Natural killer cell (primary cell): ENCODE results near the gene SPATA24. TPM values are rescaled to one million over a fixed set of nuclear protein-coding genes. Genes with fewer than 3 reads are reported as not detected.

ENCODE experiments used
- ATAC-seq, 3 donors: fragments of 150-1000 bp in 2 of 3; fragments of 200-7000 bp in 1 of 3; cut with Tn5 transposase; 1 replicate in 1 of 3; 2 replicates in 2 of 3; pipeline ENCODE4 v1.10.0; 2021; ENCODE audit warnings: mild to moderate bottlenecking in 2 of 3, moderate library complexity in 2 of 3
- DNase-seq, 2 donors: peaks; one replicate each; pipeline versions ENCODE4 v3.0.0 to v3.0.0-alpha.2; 2013 to 2021; ENCODE audit warnings: mixed read lengths in 1 of 2
- H3K27ac ChIP-seq: one replicate; pipeline ENCODE4 v1.5.1; 2013; ENCODE audit warnings: mild to moderate bottlenecking, low read length
- H3K27me3 ChIP-seq: one replicate; pipeline ENCODE4 v1.6.1; 2013; ENCODE audit warnings: low read length; ENCODE audit not compliant: control insufficient read depth, insufficient read depth
- H3K36me3 ChIP-seq: one replicate; pipeline ENCODE4 v1.6.1; 2013; ENCODE audit warnings: low read length; ENCODE audit not compliant: control insufficient read depth, insufficient read depth
- H3K4me1 ChIP-seq: one replicate; pipeline ENCODE4 v1.6.1; 2013; ENCODE audit warnings: low read length; ENCODE audit not compliant: control insufficient read depth, insufficient read depth
- H3K4me3 ChIP-seq: one replicate; pipeline ENCODE4 v1.5.1; 2013; ENCODE audit warnings: low read length
- H3K9me3 ChIP-seq: one replicate; pipeline ENCODE4 v1.6.1; 2013; ENCODE audit warnings: low read length; ENCODE audit not compliant: control insufficient read depth, insufficient read depth
- H3K27ac Mint-ChIP-seq, 2 donors: one replicate each; pipeline ENCODE4 v1.8.0; 2022; ENCODE audit warnings: mild to moderate bottlenecking in 2 of 2, mixed read lengths in 2 of 2, moderate library complexity in 1 of 2
- H3K27me3 Mint-ChIP-seq, 2 donors: one replicate each; pipeline ENCODE4 v1.8.0; 2022; ENCODE audit warnings: low read depth in 2 of 2, mixed read lengths in 2 of 2
- H3K36me3 Mint-ChIP-seq: one replicate; pipeline ENCODE4 v1.8.0; 2022; ENCODE audit warnings: mixed read lengths
- H3K4me1 Mint-ChIP-seq, 2 donors: one replicate each; pipeline ENCODE4 v1.8.0; 2022; ENCODE audit warnings: mixed read lengths in 2 of 2
- H3K4me3 Mint-ChIP-seq: one replicate; pipeline ENCODE4 v1.8.0; 2022; ENCODE audit warnings: mild to moderate bottlenecking, moderate library complexity, mixed read lengths
- H3K9me3 Mint-ChIP-seq, 2 donors: one replicate each; pipeline ENCODE4 v1.8.0; 2022; ENCODE audit warnings: mixed read lengths in 2 of 2
- WGBS: methylation state at CpG from one replicate; pipeline ENCODE4 v1.1.7; 2013; ENCODE audit warnings: missing lambda C conversion rate; ENCODE audit not compliant: insufficient coverage; 5-methylcytosine and 5-hydroxymethylcytosine counted together
- intact Hi-C: fragments of 100-400 bp; cut with micrococcal nuclease; formaldehyde crosslinking; loops from one replicate; pipeline ENCODE4 v1.14.2; 2022
- total RNA-seq, 4 donors: library from RNA; stranded (reverse); fragments of 120-200 nt in 1 of 4; gene quantifications; one replicate each; pipeline versions ENCODE4 v1.2.3 to v1.2.4, GENCODE V29; 2013 to 2022
- TF ChIP-seq, protein P1 (sequence below): fragments of 200-600 bp; IDR thresholded peaks from one replicate; pipeline ENCODE4 v1.8.0; 2022; ENCODE audit warnings: antibody characterized with exemption

Gene SPATA24
- total RNA-seq, 3 donors from 2014 or later (not counting 1 experiment from before 2014, with no cell fraction given), result 1.6 to 2.9 (median 2.7) TPM

DNA sequence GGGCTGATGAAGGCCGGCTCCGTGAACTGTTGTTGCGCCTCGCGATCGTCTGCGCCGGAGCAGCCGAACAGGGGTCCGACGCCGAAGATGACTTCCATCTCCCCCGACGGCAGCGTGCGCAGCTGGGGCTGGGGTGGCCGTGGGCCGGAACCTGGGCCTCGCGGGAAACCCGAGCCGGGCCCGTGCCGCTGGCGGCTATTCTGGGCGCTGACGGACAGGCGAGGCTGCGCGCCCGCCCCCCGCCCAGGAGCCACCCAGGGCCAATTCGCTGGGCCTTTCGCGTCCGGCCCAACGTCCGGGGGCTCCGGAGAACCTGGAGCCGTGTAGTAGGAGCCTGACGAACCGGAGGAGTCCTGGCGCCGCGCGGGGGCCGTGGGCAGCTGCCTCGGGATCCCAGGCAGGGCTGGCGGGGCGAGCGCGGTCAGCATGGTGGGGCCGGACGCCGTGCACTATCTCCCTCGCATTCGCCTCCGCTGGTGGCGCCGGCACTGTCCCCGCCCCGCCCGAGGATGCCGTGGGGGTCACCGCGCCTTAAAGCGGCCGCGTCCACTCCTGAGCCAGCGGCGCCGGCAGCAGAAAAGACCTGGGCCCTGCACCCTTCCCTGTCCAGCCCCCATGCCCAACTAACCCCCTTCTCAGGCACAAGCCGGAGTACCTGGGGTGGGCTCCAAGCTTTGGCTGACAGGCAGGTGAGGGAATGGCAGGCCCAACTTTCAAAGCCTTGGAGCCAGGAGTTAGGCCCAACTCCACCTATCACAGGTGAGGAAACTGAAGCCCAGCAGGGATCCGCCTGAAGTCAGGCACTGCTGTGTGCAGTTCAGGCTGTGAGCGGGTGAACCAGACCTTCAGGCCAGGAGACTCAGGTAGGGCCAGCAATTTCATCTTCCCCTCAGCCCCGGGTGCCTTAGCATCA lies 9.0 kb downstream of the SPATA24 start, which contains the start of gene PROB1:
Gene PROB1 (minus strand): TSS at position 451 of the 913 bp plus-strand sequence. CDS start 23 bp downstream, at position 428.
- TF ChIP-seq, protein P1, sequence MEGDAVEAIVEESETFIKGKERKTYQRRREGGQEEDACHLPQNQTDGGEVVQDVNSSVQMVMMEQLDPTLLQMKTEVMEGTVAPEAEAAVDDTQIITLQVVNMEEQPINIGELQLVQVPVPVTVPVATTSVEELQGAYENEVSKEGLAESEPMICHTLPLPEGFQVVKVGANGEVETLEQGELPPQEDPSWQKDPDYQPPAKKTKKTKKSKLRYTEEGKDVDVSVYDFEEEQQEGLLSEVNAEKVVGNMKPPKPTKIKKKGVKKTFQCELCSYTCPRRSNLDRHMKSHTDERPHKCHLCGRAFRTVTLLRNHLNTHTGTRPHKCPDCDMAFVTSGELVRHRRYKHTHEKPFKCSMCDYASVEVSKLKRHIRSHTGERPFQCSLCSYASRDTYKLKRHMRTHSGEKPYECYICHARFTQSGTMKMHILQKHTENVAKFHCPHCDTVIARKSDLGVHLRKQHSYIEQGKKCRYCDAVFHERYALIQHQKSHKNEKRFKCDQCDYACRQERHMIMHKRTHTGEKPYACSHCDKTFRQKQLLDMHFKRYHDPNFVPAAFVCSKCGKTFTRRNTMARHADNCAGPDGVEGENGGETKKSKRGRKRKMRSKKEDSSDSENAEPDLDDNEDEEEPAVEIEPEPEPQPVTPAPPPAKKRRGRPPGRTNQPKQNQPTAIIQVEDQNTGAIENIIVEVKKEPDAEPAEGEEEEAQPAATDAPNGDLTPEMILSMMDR, result no peak
- no peaks in the 10 kb centered on the region for H3K27me3 ChIP-seq
- no peaks in the 10 kb centered on the region for H3K27me3 Mint-ChIP-seq
- peak within 1 kb of the TSS; percentile 88 for H3K4me3 Mint-ChIP-seq
- peaks cover 35 to 38% of the 10 kb centered on the region in 2 donors for H3K4me1 Mint-ChIP-seq
- ATAC-seq, result no peak
- no peaks in the 10 kb centered on the region for H3K9me3 ChIP-seq
- H3K9me3 Mint-ChIP-seq, result no peaks in the 10 kb centered on the region
- H3K27ac Mint-ChIP-seq, result no peak within 1 kb of the TSS
- peak within 1 kb of the TSS; percentile 62 for H3K4me3 ChIP-seq
- H3K36me3 ChIP-seq, result no peaks in the 10 kb centered on the region
- no peak for DNase-seq
- WGBS, result 88% methylated on average over 76 of the region's 76 CpGs
- peaks cover 47% of the 10 kb centered on the region for H3K4me1 ChIP-seq
- no peak within 1 kb of the TSS for H3K27ac ChIP-seq
- intact Hi-C loops, result loop anchor here (5.0 kb wide), 1 partner anchor 123 kb away; no protein-coding TSS in a partner anchor
- H3K36me3 Mint-ChIP-seq, result no peaks in the 10 kb centered on the region

DNA sequence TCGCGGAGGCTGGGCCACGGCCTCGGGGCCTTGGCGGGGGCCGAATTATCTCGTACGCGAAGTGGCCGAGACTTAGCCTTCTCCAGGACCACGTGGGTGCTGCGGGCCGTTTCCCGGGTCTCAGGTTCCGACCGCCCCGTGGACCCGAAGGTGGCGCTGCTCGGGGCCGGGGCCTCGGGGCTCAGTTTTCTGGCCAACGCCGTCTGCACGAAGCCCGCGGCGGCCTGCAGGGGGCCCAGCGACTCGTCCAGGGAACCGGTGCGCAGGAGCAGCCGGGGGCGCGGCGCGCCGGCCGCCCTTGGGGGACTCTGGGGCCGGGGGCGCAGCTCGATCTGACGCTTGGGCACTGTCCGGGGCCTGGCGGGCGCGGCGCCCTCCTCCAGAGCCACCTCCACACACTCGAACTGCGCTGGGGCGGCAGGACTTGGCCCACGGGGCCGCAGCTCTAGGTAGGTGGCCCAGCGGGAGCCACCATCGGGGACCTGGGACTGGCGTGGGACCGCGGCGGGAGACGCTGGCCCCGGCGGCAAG lies 9.7 kb downstream of the SPATA24 start:
- H3K9me3 ChIP-seq, result no peaks in the 10 kb centered on the region
- H3K36me3 ChIP-seq, result no peaks in the 10 kb centered on the region
- no peak overlapping the region for H3K27ac ChIP-seq
- H3K4me3 Mint-ChIP-seq, result peak overlapping the region; percentile 88
- WGBS, result 22% methylated on average over 62 of the region's 62 CpGs
- no peak overlapping the region for H3K27ac Mint-ChIP-seq
- no peaks in the 10 kb centered on the region for H3K27me3 ChIP-seq
- DNase-seq (peak; percentile 48 to 69), ATAC-seq (peak in 2 of 3 donors; percentile 10 to 27)
- intact Hi-C loops, result loop anchor here (5.0 kb wide), 1 partner anchor 122 kb away; no protein-coding TSS in a partner anchor
- peaks cover 39 to 40% of the 10 kb centered on the region in 2 donors for H3K4me1 Mint-ChIP-seq
- H3K27me3 Mint-ChIP-seq, result no peaks in the 10 kb centered on the region
- H3K36me3 Mint-ChIP-seq, result no peaks in the 10 kb centered on the region
- no peaks in the 10 kb centered on the region for H3K9me3 Mint-ChIP-seq
- TF ChIP-seq, protein P1, result peak; percentile 37
- peaks cover 49% of the 10 kb centered on the region for H3K4me1 ChIP-seq
- peak overlapping the region; percentile 62 for H3K4me3 ChIP-seq

DNA sequence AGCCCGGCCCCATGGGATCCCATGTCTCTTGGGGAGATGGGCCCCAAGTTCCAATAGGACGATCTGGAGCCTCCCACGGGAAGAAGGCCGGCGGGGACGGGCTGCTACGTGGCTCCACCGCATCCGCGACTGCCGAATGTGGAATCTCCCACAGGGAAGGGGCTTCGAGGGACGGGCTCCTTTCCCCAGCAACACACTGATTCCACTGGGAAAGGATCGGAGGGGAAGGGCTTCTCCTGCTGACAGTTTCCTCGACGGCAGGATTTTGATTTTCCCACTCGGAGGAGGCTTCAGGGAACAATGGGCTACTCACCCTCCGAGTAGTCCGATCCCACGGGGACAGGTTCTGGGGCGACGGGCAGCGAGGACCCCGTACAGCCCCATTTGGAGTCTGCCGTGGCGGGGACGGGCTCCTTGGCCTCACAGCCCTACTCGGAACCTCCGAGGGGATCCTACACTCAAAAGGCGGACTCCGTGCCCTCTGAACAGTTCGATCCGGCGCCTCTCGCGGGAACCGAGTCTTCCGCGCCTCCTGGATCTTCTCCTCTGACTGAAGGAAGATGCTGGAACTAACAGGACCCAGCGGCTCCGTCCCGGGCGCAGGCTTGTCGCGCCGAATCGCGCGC lies 10.3 kb downstream of the SPATA24 start:
- no peak overlapping the region for H3K27ac ChIP-seq
- WGBS, result 17% methylated on average over 49 of the region's 49 CpGs
- no peak for DNase-seq

More for the DNA sequence above, 10.3 kb downstream of the SPATA24 start:
- Mint-ChIP-seq H3K36me3 (no peaks in the 10 kb centered on the region), H3K27me3 (no peaks in the 10 kb centered on the region), H3K27ac (peak overlapping the region; percentile 62 to 95), H3K4me3 (peak overlapping the region; percentile 88), H3K9me3 (no peaks in the 10 kb centered on the region), H3K4me1 (peaks cover 39 to 41% of the 10 kb centered on the region in 2 donors)
- Histone ChIP-seq H3K4me1 (peaks cover 55% of the 10 kb centered on the region), H3K27me3 (no peaks in the 10 kb centered on the region), H3K36me3 (no peaks in the 10 kb centered on the region), H3K4me3 (peak overlapping the region; percentile 62), H3K9me3 (no peaks in the 10 kb centered on the region)
- TF ChIP-seq, protein P1, result no peak
- intact Hi-C loops, result loop anchor here (5.0 kb wide), 1 partner anchor 121 kb away; no protein-coding TSS in a partner anchor
- ATAC-seq, result no peak
